ENCODE measurements around the gene ETV3L. TPM values are rescaled to one million over a fixed set of nuclear protein-coding genes. Genes with fewer than 3 reads are reported as not detected.

Gene ETV3L
- polyA plus RNA-seq, 1 experiment = not detected

DNA sequence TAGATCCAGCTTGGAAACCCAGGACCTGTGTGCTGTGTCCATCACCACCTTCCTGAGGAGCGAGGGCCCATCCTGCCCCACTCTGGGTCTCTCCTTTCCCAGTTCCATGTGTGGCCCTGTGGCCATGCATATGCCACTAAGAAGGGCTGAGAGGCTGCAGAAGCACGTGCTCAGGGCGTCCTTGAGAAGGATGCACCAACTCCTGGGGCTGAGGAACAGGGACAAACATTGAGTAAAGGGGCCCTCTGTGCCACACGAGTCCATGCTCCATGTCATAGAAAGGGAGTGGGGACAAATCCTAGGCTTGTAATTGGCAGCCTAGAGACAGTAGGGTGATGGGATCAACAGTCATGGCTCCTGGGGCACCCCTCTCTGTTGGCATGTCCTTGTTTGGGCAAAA, 8.4 kb downstream of the ETV3L start:
- TF ChIP-seq, protein P1, sequence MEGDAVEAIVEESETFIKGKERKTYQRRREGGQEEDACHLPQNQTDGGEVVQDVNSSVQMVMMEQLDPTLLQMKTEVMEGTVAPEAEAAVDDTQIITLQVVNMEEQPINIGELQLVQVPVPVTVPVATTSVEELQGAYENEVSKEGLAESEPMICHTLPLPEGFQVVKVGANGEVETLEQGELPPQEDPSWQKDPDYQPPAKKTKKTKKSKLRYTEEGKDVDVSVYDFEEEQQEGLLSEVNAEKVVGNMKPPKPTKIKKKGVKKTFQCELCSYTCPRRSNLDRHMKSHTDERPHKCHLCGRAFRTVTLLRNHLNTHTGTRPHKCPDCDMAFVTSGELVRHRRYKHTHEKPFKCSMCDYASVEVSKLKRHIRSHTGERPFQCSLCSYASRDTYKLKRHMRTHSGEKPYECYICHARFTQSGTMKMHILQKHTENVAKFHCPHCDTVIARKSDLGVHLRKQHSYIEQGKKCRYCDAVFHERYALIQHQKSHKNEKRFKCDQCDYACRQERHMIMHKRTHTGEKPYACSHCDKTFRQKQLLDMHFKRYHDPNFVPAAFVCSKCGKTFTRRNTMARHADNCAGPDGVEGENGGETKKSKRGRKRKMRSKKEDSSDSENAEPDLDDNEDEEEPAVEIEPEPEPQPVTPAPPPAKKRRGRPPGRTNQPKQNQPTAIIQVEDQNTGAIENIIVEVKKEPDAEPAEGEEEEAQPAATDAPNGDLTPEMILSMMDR (IDR thresholded peaks at IDR 0.05; ENCODE audit: insufficient read depth, low read depth, low read length) = no peak
- POLR2A ChIA-PET = no interaction called here
- CTCF ChIA-PET = interaction anchor here (0.7 to 6.4 kb wide), 19 partner anchors 8 to 423 kb away, joined by 3 to 243 read pairs (median 8); partner anchors contain the start of genes ETV3 and ETV3L
- no peak for DNase-seq (ENCODE audit: low read depth)
- H3K4me3 ChIP-seq (ENCODE audit: low read depth, low read length) = no peak overlapping the region
- peaks cover 1% of the 10 kb centered on the region; the same call in 1 of the 2 replicates for H3K27me3 ChIP-seq (ENCODE audit: control insufficient read depth, insufficient read depth, low read length)
- no peaks in the 10 kb centered on the region for H3K36me3 ChIP-seq (ENCODE audit: control insufficient read depth, insufficient read depth, low read length)

DNA sequence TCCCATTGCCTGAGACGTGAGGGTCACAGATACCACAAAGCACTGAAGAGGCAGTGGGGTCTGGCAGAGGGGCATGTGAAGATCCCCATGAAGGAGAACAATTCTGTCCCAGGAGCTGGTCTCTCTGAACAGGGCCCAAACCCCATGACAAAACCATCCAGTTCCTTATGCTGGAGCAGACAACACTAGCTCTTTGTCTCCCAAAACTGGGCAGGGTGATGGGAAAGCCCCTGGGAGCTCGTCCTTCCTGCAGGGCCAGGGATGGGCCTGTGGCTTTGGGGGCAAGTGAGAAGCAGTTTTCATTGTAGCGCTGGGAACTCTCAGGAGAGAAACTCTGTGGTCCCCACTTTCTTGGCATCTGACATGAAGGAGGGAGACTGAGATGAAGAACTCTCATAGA, 8.8 kb downstream of the ETV3L start:
- CTCF ChIA-PET = interaction anchor here (0.7 to 6.4 kb wide), 26 partner anchors 9 to 423 kb away, joined by 3 to 243 read pairs (median 7); partner anchors contain the start of genes ETV3 and ETV3L
- POLR2A ChIA-PET = no interaction called here
- Histone ChIP-seq H3K36me3 (ENCODE audit: control insufficient read depth, insufficient read depth, low read length) (no peaks in the 10 kb centered on the region), H3K27me3 (ENCODE audit: control insufficient read depth, insufficient read depth, low read length) (peaks cover 1% of the 10 kb centered on the region; the same call in 1 of the 2 replicates), H3K4me3 (ENCODE audit: low read depth, low read length) (no peak overlapping the region)
- TF ChIP-seq, protein P1 (IDR thresholded peaks at IDR 0.05; ENCODE audit: insufficient read depth, low read depth, low read length) = no peak
- DNase-seq (ENCODE audit: low read depth) = no peak

DNA sequence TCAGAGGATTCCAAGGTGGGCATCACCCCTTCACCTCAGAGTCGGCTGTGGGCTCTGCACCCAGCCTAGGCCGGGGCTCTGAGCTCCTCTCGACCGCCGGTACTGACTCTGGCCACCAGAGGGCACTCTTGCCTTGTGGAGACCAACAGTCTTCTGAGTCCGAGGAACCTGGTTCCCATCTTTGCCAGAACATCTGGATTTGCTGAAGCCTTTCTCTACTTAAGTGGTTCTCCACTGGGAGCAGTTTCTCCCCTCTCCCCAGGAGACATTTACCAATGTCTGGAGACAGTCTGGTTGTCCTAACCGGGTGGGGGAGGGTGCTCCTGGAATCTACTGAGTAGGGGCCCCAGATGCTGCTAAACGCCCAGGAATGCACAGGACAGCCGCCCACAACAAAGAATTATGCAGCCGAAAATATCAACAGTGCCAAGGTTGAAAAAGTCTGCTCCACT, 9.4 kb downstream of the ETV3L start:
- Histone ChIP-seq H3K36me3 (ENCODE audit: control insufficient read depth, insufficient read depth, low read length) (no peaks in the 10 kb centered on the region), H3K27me3 (ENCODE audit: control insufficient read depth, insufficient read depth, low read length) (peaks cover 1% of the 10 kb centered on the region; the same call in 1 of the 2 replicates), H3K4me3 (ENCODE audit: low read depth, low read length) (no peak overlapping the region)
- ChIA-PET POLR2A (interaction anchor here (0.6 kb wide), 1 partner anchor 1920 kb away, joined by 4 read pairs; no protein-coding TSS in a partner anchor), CTCF (interaction anchor here (0.6 to 6.4 kb wide), 38 partner anchors 9 to 424 kb away, joined by 3 to 243 read pairs (median 4); partner anchors contain the start of genes ETV3 and ETV3L)
- TF ChIP-seq, protein P1 (IDR thresholded peaks at IDR 0.05; ENCODE audit: insufficient read depth, low read depth, low read length) = peak; percentile 95
- peak; percentile 57 for DNase-seq (ENCODE audit: low read depth)

DNA sequence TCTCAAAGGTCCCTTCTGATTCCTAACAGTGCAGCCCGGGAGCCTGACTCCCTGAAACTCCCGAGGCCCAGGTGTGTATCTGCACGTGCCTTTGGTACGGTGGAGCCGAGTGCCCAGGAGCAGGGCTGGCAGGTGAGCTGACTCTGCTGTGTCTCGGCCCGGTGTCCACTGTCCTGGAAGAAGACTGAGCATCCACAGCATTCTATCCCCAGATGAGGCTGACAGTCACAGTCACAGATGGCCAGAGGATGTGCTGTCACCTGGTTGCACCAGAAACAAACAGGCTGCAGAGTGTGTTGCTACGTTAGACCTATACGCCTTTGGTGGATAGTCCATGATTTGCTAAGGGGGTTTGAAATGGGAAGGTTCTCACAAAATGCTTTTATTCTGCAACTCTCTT, 9.8 kb downstream of the ETV3L start:
- ChIA-PET CTCF (interaction anchor here (0.6 to 6.4 kb wide), 29 partner anchors 8 to 402 kb away, joined by 3 to 243 read pairs (median 6); partner anchors contain the start of genes ETV3 and ETV3L), POLR2A (interaction anchor here (0.6 kb wide), 1 partner anchor 1921 kb away, joined by 4 read pairs; no protein-coding TSS in a partner anchor)
- H3K27me3 ChIP-seq (ENCODE audit: control insufficient read depth, insufficient read depth, low read length) = peaks cover 1% of the 10 kb centered on the region; the same call in 1 of the 2 replicates
- no peak overlapping the region for H3K4me3 ChIP-seq (ENCODE audit: low read depth, low read length)
- H3K36me3 ChIP-seq (ENCODE audit: control insufficient read depth, insufficient read depth, low read length) = no peaks in the 10 kb centered on the region
- no peak for DNase-seq (ENCODE audit: low read depth)
- TF ChIP-seq, protein P1 (IDR thresholded peaks at IDR 0.05; ENCODE audit: insufficient read depth, low read depth, low read length) = no peak

DNA sequence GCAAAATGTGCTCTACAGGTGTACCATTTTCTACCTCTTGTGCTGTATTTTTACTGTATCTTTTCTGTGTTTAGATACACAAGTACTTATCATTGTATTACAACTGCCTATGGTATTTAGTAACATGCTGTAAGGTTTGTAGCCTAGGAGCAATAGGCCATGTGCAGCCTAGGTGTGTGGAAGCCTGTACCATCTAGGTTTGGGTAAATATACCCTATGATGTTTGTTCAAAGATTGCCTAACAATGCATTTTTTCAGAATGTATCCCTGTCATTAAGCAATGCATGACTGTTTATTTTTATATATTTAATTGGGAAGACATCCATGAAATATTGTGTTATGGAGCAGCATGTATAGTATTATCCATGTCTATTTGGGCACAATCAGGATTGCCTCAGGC, 11.0 kb downstream of the ETV3L start:
- POLR2A ChIA-PET = no interaction called here
- TF ChIP-seq, protein P1 (IDR thresholded peaks at IDR 0.05; ENCODE audit: insufficient read depth, low read depth, low read length) = no peak

More for the DNA sequence above, 11.0 kb downstream of the ETV3L start:
- Histone ChIP-seq H3K4me3 (ENCODE audit: low read depth, low read length) (no peak overlapping the region), H3K36me3 (ENCODE audit: control insufficient read depth, insufficient read depth, low read length) (no peaks in the 10 kb centered on the region), H3K27me3 (ENCODE audit: control insufficient read depth, insufficient read depth, low read length) (peaks cover 1% of the 10 kb centered on the region; the same call in 1 of the 2 replicates)
- CTCF ChIA-PET = interaction anchor here (1.0 to 6.4 kb wide), 4 partner anchors 14 to 72 kb away, joined by 3 to 243 read pairs (median 12); no protein-coding TSS in a partner anchor
- no peak for DNase-seq (ENCODE audit: low read depth)
